Stimulated activated CD8-positive, alpha-beta memory T cell treated with anti-CD3 and anti-CD28 coated beads, Interleukin-7, amount 100 ng/mL, for 48 hours (primary cell): ENCODE results near the gene ARMC7.

Source experiments
- DNase-seq, 2 donors: peaks; one replicate each; pipeline ENCODE4 v3.0.0-alpha.2; 2020; ENCODE audit warnings: low read depth in 1 of 2; ENCODE audit errors: extremely low read depth in 1 of 2

The ARMC7 gene

GRCh38 chr17:75098861-75099260 lies 10.9 kb upstream of the ARMC7 start:
- DNase-seq, result no peak

- DNase-seq, result no peak
Observed at GRCh38 chr17:75099881-75100595, 9.7 kb upstream of the ARMC7 start.

GRCh38 chr17:75102385-75102821 lies 7.4 kb upstream of the ARMC7 start:
- no peak for DNase-seq

- no peak for DNase-seq
Observed at GRCh38 chr17:75103601-75104554, 5.9 kb upstream of the ARMC7 start.

GRCh38 chr17:75105126-75106080 lies 4.4 kb upstream of the ARMC7 start:
- no peak for DNase-seq

- no peak for DNase-seq
Observed at GRCh38 chr17:75108193-75108592, 1.6 kb upstream of the ARMC7 start.

GRCh38 chr17:75109046-75109406 lies 743 bp upstream of the ARMC7 start:
- DNase-seq, result no peak

GRCh38 chr17:75110234-75110937 lies 617 bp downstream of the ARMC7 start:
- no peak for DNase-seq

- DNase-seq, result no peak
Observed at GRCh38 chr17:75111777-75112335, 2.1 kb downstream of the ARMC7 start.

GRCh38 chr17:75113798-75114551 lies 4.2 kb downstream of the ARMC7 start:
- DNase-seq, result peak; percentile 64 to 86

GRCh38 chr17:75114552-75115314 lies 5.0 kb downstream of the ARMC7 start:
- DNase-seq, result no peak

- no peak for DNase-seq
Observed at GRCh38 chr17:75115555-75115954, 5.8 kb downstream of the ARMC7 start.

- DNase-seq, result no peak
Observed at GRCh38 chr17:75116737-75117136, 7.0 kb downstream of the ARMC7 start.

- DNase-seq, result no peak
Observed at GRCh38 chr17:75118307-75118706, 8.5 kb downstream of the ARMC7 start.

GRCh38 chr17:75124041-75124818 lies 14.5 kb downstream of the ARMC7 start:
- peak in 1 of 2 donors; percentile 50 for DNase-seq

- no peak for DNase-seq
Observed at GRCh38 chr17:75124819-75125162, 15.0 kb downstream of the ARMC7 start.

GRCh38 chr17:75125984-75126383 lies 16.2 kb downstream of the ARMC7 start:
- no peak for DNase-seq

- DNase-seq, result no peak
Observed at GRCh38 chr17:75126954-75127353, 17.2 kb downstream of the ARMC7 start.
